CD14-positive monocyte (primary cell): ENCODE results near the gene DENND1B. TPM values are rescaled to one million over a fixed set of nuclear protein-coding genes. Genes with fewer than 3 reads are reported as not detected.

Experiments
- DNase-seq, 3 donors: peaks; one replicate each; pipeline ENCODE4 v3.0.0-alpha.2; 2011 to 2022
- H2AFZ ChIP-seq: 2 replicates; pipeline ENCODE4 v1.6.0; 2012; ENCODE audit warnings: mild to moderate bottlenecking, low read depth, low read length, inconsistent platforms; ENCODE audit not compliant: insufficient read depth, poor library complexity, severe bottlenecking
- H3K27ac ChIP-seq, 2 donors: 1 replicate in 1 of 2; 2 replicates in 1 of 2; pipeline ENCODE4 v1.5.1; 2012 to 2013; ENCODE audit warnings: low read length in 2 of 2, control low read depth in 1 of 2, inconsistent platforms in 1 of 2, low read depth in 1 of 2, mild to moderate bottlenecking in 1 of 2
- H3K27me3 ChIP-seq, 2 donors: one replicate each; pipeline versions ENCODE4 v1.6.0 to v1.6.1; 2011 to 2013; ENCODE audit warnings: low read length in 2 of 2; ENCODE audit not compliant: control insufficient read depth in 2 of 2, insufficient read depth in 2 of 2
- H3K36me3 ChIP-seq, 2 donors: replicated peaks in 1 of 2; 1 replicate in 1 of 2; 2 replicates in 1 of 2; pipeline versions ENCODE4 v1.5.1 to v1.6.1; 2012 to 2013; ENCODE audit warnings: low read length in 2 of 2, control low read depth in 1 of 2, inconsistent platforms in 1 of 2, mild to moderate bottlenecking in 1 of 2; ENCODE audit not compliant: insufficient read depth in 2 of 2, control insufficient read depth in 1 of 2
- H3K4me1 ChIP-seq, 2 donors: 1 replicate in 1 of 2; 2 replicates in 1 of 2; pipeline versions ENCODE4 v1.5.1 to v1.6.1; 2012 to 2013; ENCODE audit warnings: low read length in 2 of 2, control low read depth in 1 of 2, inconsistent platforms in 1 of 2, mild to moderate bottlenecking in 1 of 2, moderate library complexity in 1 of 2; ENCODE audit not compliant: insufficient read depth in 2 of 2, control insufficient read depth in 1 of 2
- H3K4me2 ChIP-seq: replicated peaks from 2 replicates; pipeline ENCODE3; 2012; ENCODE audit warnings: low read length, moderate library complexity, mild to moderate bottlenecking; ENCODE audit not compliant: poor library complexity, severe bottlenecking; ENCODE audit errors: extremely low read depth
- H3K4me3 ChIP-seq, 3 experiments: fragments of 200-600 bp in 1 of 3; sonication (generic) in 1 of 3; replicated peaks in 1 of 3; 1 replicate in 2 of 3; 2 replicates in 1 of 3; pipeline ENCODE4 v1.5.1; 2011 to 2013; ENCODE audit warnings: low read length in 3 of 3, mild to moderate bottlenecking in 3 of 3, control low read depth in 2 of 3, low read depth in 2 of 3, inconsistent platforms in 1 of 3, moderate library complexity in 1 of 3
- H3K79me2 ChIP-seq: 2 replicates; pipeline ENCODE4 v1.6.0; 2012; ENCODE audit warnings: mild to moderate bottlenecking, control low read depth, inconsistent platforms, low read length, moderate library complexity; ENCODE audit not compliant: insufficient read depth
- H3K9ac ChIP-seq: 2 replicates; pipeline ENCODE4 v1.6.0; 2017; ENCODE audit warnings: low read length, mild to moderate bottlenecking; ENCODE audit not compliant: insufficient read depth, poor library complexity, severe bottlenecking
- H3K9me3 ChIP-seq, 2 donors: replicated peaks in 1 of 2; 1 replicate in 1 of 2; 2 replicates in 1 of 2; pipeline versions ENCODE4 v1.5.1 to v1.6.1; 2012 to 2013; ENCODE audit warnings: low read length in 2 of 2, control low read depth in 1 of 2; ENCODE audit not compliant: control insufficient read depth in 1 of 2, insufficient read depth in 1 of 2
- H4K20me1 ChIP-seq: 2 replicates; pipeline ENCODE4 v1.6.0; 2012; ENCODE audit warnings: mild to moderate bottlenecking, low read length, control low read depth, moderate library complexity; ENCODE audit not compliant: insufficient read depth
- H3K27ac Mint-ChIP-seq, 7 donors: one replicate each; pipeline ENCODE4 v1.8.0; 2020; ENCODE audit warnings: mild to moderate bottlenecking in 7 of 7, mixed read lengths in 7 of 7, moderate library complexity in 6 of 7, inconsistent platforms in 2 of 7
- H3K27me3 Mint-ChIP-seq, 3 donors: one replicate each; pipeline ENCODE4 v1.8.0; 2021 to 2022; ENCODE audit warnings: low read depth in 3 of 3, mild to moderate bottlenecking in 3 of 3, mixed read lengths in 3 of 3, moderate library complexity in 3 of 3, inconsistent platforms in 1 of 3
- H3K36me3 Mint-ChIP-seq, 2 donors: one replicate each; pipeline ENCODE4 v1.8.0; 2020; ENCODE audit warnings: mixed read lengths in 2 of 2, inconsistent platforms in 1 of 2, mild to moderate bottlenecking in 1 of 2
- H3K4me1 Mint-ChIP-seq: one replicate; pipeline ENCODE4 v1.8.0; 2020; ENCODE audit warnings: mild to moderate bottlenecking, mixed read lengths
- H3K4me3 Mint-ChIP-seq, 2 donors: one replicate each; pipeline ENCODE4 v1.8.0; 2020; ENCODE audit warnings: mild to moderate bottlenecking in 2 of 2, mixed read lengths in 2 of 2, moderate library complexity in 1 of 2
- H3K9me3 Mint-ChIP-seq, 7 donors: one replicate each; pipeline ENCODE4 v1.8.0; 2020 to 2022; ENCODE audit warnings: mixed read lengths in 7 of 7, mild to moderate bottlenecking in 6 of 7, moderate library complexity in 6 of 7, inconsistent platforms in 2 of 7
- CTCF ChIP-seq: fragments of 200-600 bp; IDR thresholded peaks from one replicate; pipeline ENCODE4 v1.8.0; 2022; ENCODE audit warnings: antibody characterized with exemption, mild to moderate bottlenecking
- WGBS: methylation state at CpG from one replicate; pipeline ENCODE4 v1.1.5; 2013; ENCODE audit warnings: missing lambda C conversion rate; ENCODE audit not compliant: insufficient coverage; 5-methylcytosine and 5-hydroxymethylcytosine counted together
- intact Hi-C, 2 donors: fragments of 100-400 bp; cut with micrococcal nuclease; formaldehyde crosslinking; loops; one replicate each; pipeline versions ENCODE4 v1.15.0 to v1.15.1; 2023
- polyA minus RNA-seq: library from RNA; depleted of rRNA, polyadenylated mRNA; stranded (reverse); fragments of >200 nt; gene quantifications from 2 replicates; pipeline ENCODE4 v1.2.3, GENCODE V29; 2012
- polyA plus RNA-seq, 3 donors: library from polyadenylated mRNA; depleted of rRNA in 1 of 3; unstranded in 2 of 3; stranded (reverse) in 1 of 3; fragments of 300-500 nt in 2 of 3; fragments of >200 nt in 1 of 3; fragmentation: Illumina TruSeq in 2 of 3; gene quantifications; 1 replicate in 2 of 3; 2 replicates in 1 of 3; pipeline ENCODE4 v1.2.3, GENCODE V29; 2012 to 2021
- total RNA-seq, 12 experiments: library from RNA in 1 of 12; stranded (reverse) in 1 of 12; fragments of 120-200 nt in 1 of 12; gene quantifications; one replicate each; pipeline ENCODE4 v1.2.4 and lab custom pipeline; 2013 to 2026; ENCODE audit warnings: mixed read lengths in 6 of 12, inconsistent platforms in 1 of 12

The DENND1B gene
- total RNA-seq (2013), result 12.0 TPM
- 1 to 10 TPM; 3.0 to 8.2 (median 5.7) TPM for polyA plus RNA-seq
- 8.2 and 12.4 TPM in 2 replicates for polyA minus RNA-seq
- 49.0 to 146 (median 60.6) reads per million in 11 experiments for total RNA-seq (lab: John Stamatoyannopoulos, UW)

GRCh38 chr1:197775282-197776262 is at the start of gene DENND1B:
DENND1B (minus strand) TSS chr1:197775480; CDS start chr1:197775155, 325 bp downstream.
- peak within 1 kb of the TSS; percentile 84 for H3K9ac ChIP-seq
- TF ChIP-seq CTCF, result peak; percentile 10
- peak within 1 kb of the TSS; percentile 83 for H3K4me2 ChIP-seq
- Mint-ChIP-seq H3K36me3 (peaks cover 0 to 2% of the 10 kb centered on the region in 2 donors), H3K9me3 (no peaks in the 10 kb centered on the region), H3K27me3 (no peaks in the 10 kb centered on the region), H3K4me3 (peak within 1 kb of the TSS; percentile 84 to 94), H3K4me1 (peaks cover 68% of the 10 kb centered on the region), H3K27ac (peak within 1 kb of the TSS; percentile 82 to 95 (median 91))
- peak; percentile 69 to 78 (median 73) for DNase-seq
- H2AFZ ChIP-seq, result peak within 1 kb of the TSS; percentile 89
- H4K20me1 ChIP-seq, result no peaks in the 10 kb centered on the region
- H3K9me3 ChIP-seq, result no peaks in the 10 kb centered on the region
- H3K4me3 ChIP-seq, result peak within 1 kb of the TSS; percentile 59 to 96 (median 82)
- H3K27me3 ChIP-seq, result no peaks in the 10 kb centered on the region
- H3K79me2 ChIP-seq, result peaks cover 39% of the 10 kb centered on the region
- H3K27ac ChIP-seq, result peak within 1 kb of the TSS; percentile 37 to 87
- H3K36me3 ChIP-seq, result no peaks in the 10 kb centered on the region
- intact Hi-C loops, result loop anchor here (5.0 kb wide), 1 partner anchor 62 kb away; no protein-coding TSS in a partner anchor
- peaks cover 34 to 73% of the 10 kb centered on the region in 2 donors for H3K4me1 ChIP-seq
- 6% methylated on average over 51 of the region's 51 CpGs for WGBS

GRCh38 chr1:197814306-197814705 is 39.0 kb upstream of the DENND1B start:
- Histone ChIP-seq H2AFZ (no peak overlapping the region), H3K9me3 (peaks cover 0 to 4% of the 10 kb centered on the region in 2 donors), H3K4me2 (no peak overlapping the region), H3K36me3 (no peaks in the 10 kb centered on the region), H3K9ac (no peak overlapping the region), H3K4me3 (no peak overlapping the region), H3K27ac (no peak overlapping the region), H4K20me1 (no peaks in the 10 kb centered on the region), H3K4me1 (no peaks in the 10 kb centered on the region), H3K79me2 (no peaks in the 10 kb centered on the region), H3K27me3 (no peaks in the 10 kb centered on the region)
- H3K4me3 Mint-ChIP-seq, result no peak overlapping the region
- TF ChIP-seq CTCF, result no peak
- intact Hi-C loops, result no loop called here
- no peak for DNase-seq
- WGBS, result no CpG with 5 or more reads among the region's 2 CpGs
- peaks cover 0 to 2% (median 0%) of the 10 kb centered on the region in 3 donors for H3K27me3 Mint-ChIP-seq
- H3K27ac Mint-ChIP-seq, result no peak overlapping the region
- peaks cover 0 to 21% (median 7%) of the 10 kb centered on the region in 7 donors for H3K9me3 Mint-ChIP-seq
- H3K36me3 Mint-ChIP-seq, result no peaks in the 10 kb centered on the region
- no peaks in the 10 kb centered on the region for H3K4me1 Mint-ChIP-seq
